Upper lobe of right lung (tissue), 1 donor: ENCODE measurements around the gene OPCML. TPM values are rescaled to one million over a fixed set of nuclear protein-coding genes. Genes with fewer than 3 reads are reported as not detected.
A peak's percentile ranks its signal among the peaks of the same experiment; 100 is the strongest.

Source experiments
- ATAC-seq: fragments of 200-7000 bp; cut with Tn5 transposase; one replicate; pipeline ENCODE4 v1.9.1; 2020; ENCODE audit warnings: mild to moderate bottlenecking, moderate library complexity
- DNase-seq: peaks from one replicate; pipeline ENCODE4 v3.0.0-alpha.2; 2020
- H3K27ac ChIP-seq: fragments of 200-600 bp; one replicate; pipeline ENCODE4 v1.8.0; 2022
- H3K27me3 ChIP-seq: fragments of 200-600 bp; one replicate; pipeline ENCODE4 v1.8.0; 2022; ENCODE audit warnings: mild to moderate bottlenecking
- H3K36me3 ChIP-seq: fragments of 200-600 bp; one replicate; pipeline ENCODE4 v1.8.0; 2022
- H3K4me1 ChIP-seq: fragments of 200-600 bp; one replicate; pipeline ENCODE4 v1.8.0; 2022
- H3K4me3 ChIP-seq: fragments of 200-600 bp; one replicate; pipeline ENCODE4 v1.8.0; 2022; ENCODE audit warnings: mild to moderate bottlenecking
- H3K9me3 ChIP-seq: fragments of 200-600 bp; one replicate; pipeline ENCODE4 v1.8.0; 2022
- intact Hi-C: fragments of 100-400 bp; cut with DNase I; formaldehyde crosslinking; loops from one replicate; pipeline ENCODE4 v1.11.0; 2022
- total RNA-seq: library from RNA; stranded (reverse); fragmentation: NEBNext Ultra II Directional; extraction: Animal tissue kit (Norgen Biotek cat#: 25700); gene quantifications from one replicate; pipeline ENCODE4 v1.2.1, GENCODE V29; 2021
- TF ChIP-seq, protein P1 (sequence below): fragments of 200-600 bp; IDR thresholded peaks from one replicate; pipeline ENCODE4 v1.8.0; 2022; ENCODE audit warnings: antibody characterized with exemption
- donor health status: DM: no; HTN: yes; CAD: no; lungs with severe emphysema.

The OPCML gene
- total RNA-seq, 1 donor from 2014 or later, result not detected

DNA sequence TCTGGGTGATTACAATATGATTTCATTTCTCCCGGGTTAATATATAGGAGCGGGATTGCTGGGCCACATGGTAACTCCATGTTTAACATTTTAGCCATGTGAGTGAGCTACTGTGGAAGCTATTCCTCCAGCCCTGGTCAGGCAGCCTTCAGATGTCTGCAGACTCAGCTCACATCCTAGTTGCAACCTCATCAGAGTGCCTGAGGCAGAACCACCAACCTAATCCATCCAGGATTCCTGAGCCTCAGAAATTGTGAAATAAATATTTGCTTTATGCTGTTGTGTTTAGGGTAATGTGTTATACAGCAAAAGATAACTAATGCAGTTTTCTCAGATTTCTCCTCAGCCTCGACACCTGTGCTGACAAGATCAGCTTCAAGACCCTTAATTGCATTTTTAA, 676.8 kb downstream of the OPCML start:
- no peaks in the 10 kb centered on the region for H3K27me3 ChIP-seq
- H3K36me3 ChIP-seq, result no peaks in the 10 kb centered on the region
- H3K27ac ChIP-seq, result no peak overlapping the region
- no peak overlapping the region for H3K4me3 ChIP-seq
- H3K9me3 ChIP-seq, result no peaks in the 10 kb centered on the region
- TF ChIP-seq, protein P1, sequence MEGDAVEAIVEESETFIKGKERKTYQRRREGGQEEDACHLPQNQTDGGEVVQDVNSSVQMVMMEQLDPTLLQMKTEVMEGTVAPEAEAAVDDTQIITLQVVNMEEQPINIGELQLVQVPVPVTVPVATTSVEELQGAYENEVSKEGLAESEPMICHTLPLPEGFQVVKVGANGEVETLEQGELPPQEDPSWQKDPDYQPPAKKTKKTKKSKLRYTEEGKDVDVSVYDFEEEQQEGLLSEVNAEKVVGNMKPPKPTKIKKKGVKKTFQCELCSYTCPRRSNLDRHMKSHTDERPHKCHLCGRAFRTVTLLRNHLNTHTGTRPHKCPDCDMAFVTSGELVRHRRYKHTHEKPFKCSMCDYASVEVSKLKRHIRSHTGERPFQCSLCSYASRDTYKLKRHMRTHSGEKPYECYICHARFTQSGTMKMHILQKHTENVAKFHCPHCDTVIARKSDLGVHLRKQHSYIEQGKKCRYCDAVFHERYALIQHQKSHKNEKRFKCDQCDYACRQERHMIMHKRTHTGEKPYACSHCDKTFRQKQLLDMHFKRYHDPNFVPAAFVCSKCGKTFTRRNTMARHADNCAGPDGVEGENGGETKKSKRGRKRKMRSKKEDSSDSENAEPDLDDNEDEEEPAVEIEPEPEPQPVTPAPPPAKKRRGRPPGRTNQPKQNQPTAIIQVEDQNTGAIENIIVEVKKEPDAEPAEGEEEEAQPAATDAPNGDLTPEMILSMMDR, result no peak
- ATAC-seq (no peak), DNase-seq (no peak)
- intact Hi-C loops, result no loop called here
- H3K4me1 ChIP-seq, result no peaks in the 10 kb centered on the region

DNA sequence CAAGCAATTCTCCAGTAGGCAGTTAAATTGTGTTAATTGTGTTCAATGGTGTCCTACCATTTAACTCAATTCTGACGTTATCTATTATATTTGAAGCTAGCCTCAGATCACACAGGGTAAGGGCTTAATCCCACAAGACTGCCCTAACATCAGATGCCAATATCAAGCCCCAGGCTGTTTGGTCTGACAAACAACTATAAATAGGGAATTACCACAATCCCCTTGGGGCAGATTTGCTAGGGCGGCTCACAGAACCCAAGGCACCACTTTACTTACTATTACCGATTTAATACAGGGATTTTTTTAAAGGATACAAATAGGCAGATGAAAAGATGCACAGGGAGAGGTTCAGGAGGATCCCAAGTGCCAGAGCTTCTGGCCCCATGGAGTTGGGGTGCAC, 678.4 kb downstream of the OPCML start:
- intact Hi-C loops, result no loop called here
- no peak for DNase-seq

DNA sequence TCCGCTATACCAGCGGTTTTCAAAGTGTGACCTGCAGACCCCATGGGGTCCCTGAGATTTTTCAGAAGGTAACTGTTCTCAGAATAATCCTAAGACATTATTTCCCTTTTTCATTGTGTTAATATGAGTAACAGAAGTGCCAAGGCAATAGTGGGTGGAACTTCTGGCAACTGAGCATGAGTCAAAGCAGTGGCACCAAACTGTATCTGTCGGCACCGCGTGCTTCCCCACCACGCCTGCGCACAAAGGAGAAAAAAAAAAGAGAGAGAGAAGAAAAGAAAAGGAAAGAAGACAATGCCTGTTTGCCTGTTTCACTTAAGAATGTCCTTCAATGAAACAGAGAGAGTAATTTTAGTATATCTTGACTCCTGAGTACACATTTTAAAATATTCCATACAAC, 679.9 kb downstream of the OPCML start:
- Histone ChIP-seq H3K9me3 (no peaks in the 10 kb centered on the region), H3K36me3 (no peaks in the 10 kb centered on the region), H3K27ac (no peak overlapping the region), H3K27me3 (no peaks in the 10 kb centered on the region), H3K4me3 (no peak overlapping the region), H3K4me1 (no peaks in the 10 kb centered on the region)
- intact Hi-C loops, result no loop called here
- TF ChIP-seq, protein P1, result no peak
- DNase-seq (no peak), ATAC-seq (no peak)

More for the DNA sequence above, 678.4 kb downstream of the OPCML start:
- Histone ChIP-seq H3K36me3 (no peaks in the 10 kb centered on the region), H3K9me3 (no peaks in the 10 kb centered on the region), H3K4me3 (no peak overlapping the region), H3K27me3 (no peaks in the 10 kb centered on the region), H3K4me1 (no peaks in the 10 kb centered on the region), H3K27ac (no peak overlapping the region)
- no peak for ATAC-seq
- TF ChIP-seq, protein P1, result no peak

DNA sequence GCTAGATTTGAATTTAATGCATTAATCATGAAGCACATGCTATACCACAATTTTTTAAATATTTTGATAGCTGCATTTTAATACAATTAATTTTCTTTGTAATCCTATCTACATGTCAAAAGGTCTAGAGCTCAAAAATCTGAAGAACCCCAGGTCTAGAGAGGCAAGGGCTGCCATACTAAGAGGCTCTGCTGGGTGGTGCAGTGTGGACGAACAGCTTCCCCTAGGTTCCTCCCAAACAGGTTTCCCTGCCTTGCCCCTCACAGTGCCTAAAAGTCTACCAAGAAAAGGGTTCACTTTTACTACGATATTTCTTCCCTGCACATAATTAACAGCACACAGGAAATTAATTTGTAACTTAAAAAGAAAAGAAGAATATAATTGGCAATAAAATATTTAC, 681.1 kb downstream of the OPCML start:
- TF ChIP-seq, protein P1, result no peak
- ATAC-seq (no peak), DNase-seq (no peak)
- Histone ChIP-seq H3K27me3 (no peaks in the 10 kb centered on the region), H3K27ac (no peak overlapping the region), H3K36me3 (no peaks in the 10 kb centered on the region), H3K4me1 (no peaks in the 10 kb centered on the region), H3K9me3 (no peaks in the 10 kb centered on the region), H3K4me3 (no peak overlapping the region)
- intact Hi-C loops, result no loop called here

DNA sequence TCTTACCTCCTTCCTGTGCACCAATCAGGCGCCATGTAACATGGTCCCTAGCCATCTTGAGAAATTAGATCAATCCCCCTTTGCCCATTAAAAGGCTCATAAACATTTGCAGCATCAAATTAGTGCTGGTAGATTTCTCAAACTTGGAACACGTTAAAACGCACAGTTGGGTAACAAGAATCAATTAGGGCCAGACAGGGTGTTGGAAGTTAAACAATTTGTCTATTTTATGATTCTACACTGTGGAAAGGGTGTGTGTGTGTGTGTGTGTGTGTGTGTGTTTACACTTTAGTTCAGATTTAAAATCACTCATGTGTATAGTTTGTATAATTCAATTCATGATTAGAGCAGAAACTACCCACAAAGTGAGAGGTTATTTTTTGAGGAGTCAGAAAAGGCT, 682.0 kb downstream of the OPCML start:
- Histone ChIP-seq H3K9me3 (no peaks in the 10 kb centered on the region), H3K4me1 (no peaks in the 10 kb centered on the region), H3K27ac (no peak overlapping the region), H3K27me3 (no peaks in the 10 kb centered on the region), H3K36me3 (no peaks in the 10 kb centered on the region), H3K4me3 (no peak overlapping the region)
- DNase-seq (no peak), ATAC-seq (no peak)
- TF ChIP-seq, protein P1, result no peak
- intact Hi-C loops, result no loop called here

DNA sequence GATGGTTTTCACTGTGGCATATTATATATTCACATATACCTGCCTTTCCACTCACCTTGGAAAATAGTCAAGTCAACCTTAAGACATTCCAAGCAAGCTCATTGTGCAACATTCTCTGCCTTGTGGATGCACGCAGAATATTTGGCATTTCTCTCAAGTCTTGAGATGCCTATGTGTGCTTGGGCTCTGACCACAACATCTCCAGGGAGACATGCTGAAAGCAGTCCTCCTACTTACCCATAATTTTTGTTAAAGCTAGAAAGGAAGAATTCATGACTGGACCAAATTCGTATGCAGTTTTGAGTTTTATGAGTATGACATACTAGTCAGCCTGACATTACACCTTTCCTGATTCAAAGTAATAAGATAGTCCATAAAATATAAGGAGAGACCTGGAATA, 684.0 kb downstream of the OPCML start:
- Histone ChIP-seq H3K9me3 (no peaks in the 10 kb centered on the region), H3K27ac (no peak overlapping the region), H3K36me3 (no peaks in the 10 kb centered on the region), H3K4me1 (no peaks in the 10 kb centered on the region), H3K27me3 (no peaks in the 10 kb centered on the region), H3K4me3 (no peak overlapping the region)
- DNase-seq (no peak), ATAC-seq (peak; percentile 63)
- TF ChIP-seq, protein P1, result no peak
- intact Hi-C loops, result no loop called here
